ENCODE measurements around the gene RNF39. TPM values are rescaled to one million over a fixed set of nuclear protein-coding genes. Genes with fewer than 3 reads are reported as not detected.
A peak's percentile ranks its signal among the peaks of the same experiment; 100 is the strongest.

The RNF39 gene
- total RNA-seq, 2 experiments from 2014 or later: not detected

DNA sequence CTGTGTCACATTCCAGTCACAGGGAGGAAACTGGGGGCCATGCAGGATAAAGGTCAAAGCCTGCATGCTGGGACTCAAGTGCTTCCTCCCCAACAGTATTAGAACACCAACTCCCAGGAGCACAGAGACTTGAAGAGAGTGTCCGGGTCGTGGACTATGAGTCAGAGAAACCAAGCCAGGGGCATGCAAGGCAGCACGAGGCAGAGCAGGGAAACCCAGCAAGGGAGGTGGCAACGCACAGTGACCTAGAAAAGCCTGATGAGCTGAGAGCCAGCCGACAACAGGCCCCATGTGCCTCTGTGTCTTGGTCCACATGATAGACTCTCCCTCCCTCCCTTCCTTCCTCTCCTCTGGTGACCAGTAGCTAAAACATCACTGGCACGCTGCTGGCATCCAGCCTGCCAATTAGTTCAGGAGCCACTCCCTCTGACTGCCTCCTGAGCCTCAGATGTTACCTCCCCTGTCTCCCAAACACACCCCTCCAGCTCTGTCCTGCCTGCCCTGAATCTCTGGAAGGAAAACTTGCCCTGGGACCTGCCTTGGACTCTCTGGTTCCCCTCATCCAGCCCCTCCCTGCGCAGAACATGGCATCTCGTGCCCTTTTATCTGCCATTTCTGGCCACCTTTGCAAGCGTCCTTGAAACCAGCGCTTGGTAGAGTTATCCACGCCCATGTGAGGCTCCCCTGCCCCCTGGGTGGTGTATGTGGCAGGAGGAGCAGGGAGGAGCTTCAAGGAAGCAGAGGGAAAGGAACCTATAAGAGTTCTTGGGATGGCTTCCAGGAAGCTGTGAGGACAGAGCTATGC is 16.2 kb upstream of the RNF39 start:
- peaks cover 9% of the 10 kb centered on the region for H3K27me3 Mint-ChIP-seq (ENCODE audit: low read depth)
- H3K36me3 Mint-ChIP-seq (ENCODE audit: low read depth): no peaks in the 10 kb centered on the region
- intact Hi-C loops (cut with micrococcal nuclease): no loop called here
- no peaks in the 10 kb centered on the region for H3K9me3 Mint-ChIP-seq
- no peak overlapping the region for H3K4me3 Mint-ChIP-seq
- DNase-seq: no peak
- CTCF ChIA-PET: interaction anchor here (0.7 to 1.5 kb wide), 3 partner anchors 39 to 495 kb away, joined by 3 to 4 read pairs (median 3); no protein-coding TSS in a partner anchor
- no peak overlapping the region for H3K27ac Mint-ChIP-seq
- H3K4me1 Mint-ChIP-seq (ENCODE audit: low read depth): no peaks in the 10 kb centered on the region

DNA sequence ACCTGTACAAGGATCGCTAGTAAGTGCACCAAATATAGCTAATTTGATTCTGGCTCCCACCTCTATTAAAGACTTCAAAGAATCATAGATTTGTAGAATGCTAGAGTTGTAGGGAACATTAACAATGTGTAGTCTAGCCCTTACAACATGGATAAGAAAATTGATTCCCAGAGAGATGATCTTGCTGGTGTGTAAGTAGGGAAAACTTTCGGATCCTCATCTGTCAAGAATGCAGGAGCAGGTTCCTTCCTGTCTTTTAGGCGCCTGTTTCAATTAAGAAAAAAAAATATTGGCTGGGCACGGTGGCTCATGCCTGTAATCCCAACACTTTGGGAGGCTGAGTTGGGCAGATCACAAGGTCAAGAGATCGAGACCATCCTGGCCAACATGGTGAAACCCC is 12.3 kb upstream of the RNF39 start:
- no peak for DNase-seq
- H3K4me1 Mint-ChIP-seq (ENCODE audit: low read depth): no peaks in the 10 kb centered on the region
- H3K9me3 Mint-ChIP-seq: no peaks in the 10 kb centered on the region
- no peak overlapping the region for H3K27ac Mint-ChIP-seq
- H3K27me3 Mint-ChIP-seq (ENCODE audit: low read depth): peaks cover 9% of the 10 kb centered on the region
- H3K36me3 Mint-ChIP-seq (ENCODE audit: low read depth): no peaks in the 10 kb centered on the region
- no peak overlapping the region for H3K4me3 Mint-ChIP-seq
- CTCF ChIA-PET: interaction anchor here (1.2 to 1.8 kb wide), 2 partner anchors 11 to 37 kb away, joined by 3 to 6 read pairs; no protein-coding TSS in a partner anchor
- intact Hi-C loops (cut with micrococcal nuclease): no loop called here

- CTCF ChIA-PET: interaction anchor here (0.8 to 2.2 kb wide), 3 partner anchors 10 to 24 kb away, joined by 3 to 6 read pairs (median 4); no protein-coding TSS in a partner anchor
- DNase-seq: no peak
- Mint-ChIP-seq H3K9me3 (no peaks in the 10 kb centered on the region), H3K4me1 (ENCODE audit: low read depth) (peaks cover 30% of the 10 kb centered on the region), H3K36me3 (ENCODE audit: low read depth) (no peaks in the 10 kb centered on the region), H3K27me3 (ENCODE audit: low read depth) (peaks cover 24% of the 10 kb centered on the region), H3K4me3 (no peak overlapping the region), H3K27ac (no peak overlapping the region)
- intact Hi-C loops (cut with micrococcal nuclease): no loop called here
Measured at GRCh38 chr6:30077218-30077617, 1.6 kb upstream of the RNF39 start.

GRCh38 chr6:30075790-30076732 is 492 bp upstream of the RNF39 start:
- CTCF ChIA-PET: interaction anchor here (0.8 to 2.2 kb wide), 5 partner anchors 11 to 91 kb away, joined by 3 to 6 read pairs (median 4); no protein-coding TSS in a partner anchor
- peaks cover 31% of the 10 kb centered on the region for H3K27me3 Mint-ChIP-seq (ENCODE audit: low read depth)
- no peak overlapping the region for H3K27ac Mint-ChIP-seq

GRCh38 chr6:30074331-30075093 is 1.1 kb downstream of the RNF39 start:
- Mint-ChIP-seq H3K9me3 (no peaks in the 10 kb centered on the region), H3K36me3 (ENCODE audit: low read depth) (peaks cover 13% of the 10 kb centered on the region), H3K27ac (no peak overlapping the region), H3K4me1 (ENCODE audit: low read depth) (peaks cover 42% of the 10 kb centered on the region), H3K4me3 (peak overlapping the region; percentile 67), H3K27me3 (ENCODE audit: low read depth) (peaks cover 35% of the 10 kb centered on the region)
- DNase-seq: no peak
- CTCF ChIA-PET: interaction anchor here (0.7 to 1.8 kb wide), 4 partner anchors 27 to 57 kb away, joined by 3 to 5 read pairs (median 4); no protein-coding TSS in a partner anchor
- intact Hi-C loops (cut with micrococcal nuclease): loop anchor here (2.0 kb wide), 1 partner anchor 56 kb away; no protein-coding TSS in a partner anchor

More at GRCh38 chr6:30075790-30076732, 492 bp upstream of the RNF39 start:
- H3K4me3 Mint-ChIP-seq: peak overlapping the region; percentile 50
- DNase-seq: peak; percentile 38
- H3K36me3 Mint-ChIP-seq (ENCODE audit: low read depth): no peaks in the 10 kb centered on the region
- H3K9me3 Mint-ChIP-seq: no peaks in the 10 kb centered on the region
- intact Hi-C loops (cut with micrococcal nuclease): loop anchor here (2.0 kb wide), 1 partner anchor 55 kb away; no protein-coding TSS in a partner anchor
- peaks cover 34% of the 10 kb centered on the region for H3K4me1 Mint-ChIP-seq (ENCODE audit: low read depth)

DNA sequence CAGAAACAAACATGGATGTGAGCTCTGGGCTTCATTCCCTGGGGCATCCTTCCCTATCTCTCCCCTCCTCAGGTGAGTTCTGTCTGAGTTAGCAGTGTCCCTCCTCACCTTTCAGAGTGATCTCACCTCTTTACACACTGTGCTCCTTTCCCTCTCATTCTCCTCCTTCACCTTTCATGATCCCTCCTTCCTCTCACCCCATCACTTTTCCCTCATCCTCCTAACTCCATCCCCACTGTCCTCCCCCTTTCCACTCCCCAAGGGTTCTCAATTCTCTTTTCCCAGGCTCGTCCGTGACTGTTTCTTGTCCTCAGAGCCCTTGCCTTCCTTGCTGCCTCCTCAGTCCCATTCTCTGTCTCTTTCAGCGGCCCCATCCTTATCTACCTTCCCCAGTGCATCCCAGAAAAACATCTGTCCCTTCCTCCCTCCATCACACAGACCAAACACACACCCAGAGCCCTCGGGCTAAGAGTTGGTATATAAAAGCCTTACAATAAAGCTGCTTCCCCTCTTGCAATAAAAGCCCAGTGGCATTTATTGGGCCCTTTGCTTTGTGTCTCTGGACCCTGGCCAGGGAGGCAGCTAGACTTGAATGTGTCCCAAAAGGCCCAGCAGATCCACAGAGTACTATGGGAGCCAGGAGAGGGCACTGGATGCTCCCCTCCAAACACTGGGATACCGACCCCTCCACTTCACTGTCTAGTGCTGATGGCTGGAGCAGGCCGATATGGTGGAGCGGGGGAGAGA is 1.9 kb downstream of the RNF39 start:
- no peak for DNase-seq
- CTCF ChIA-PET: interaction anchor here (0.7 to 1.8 kb wide), 3 partner anchors 28 to 36 kb away, joined by 3 to 5 read pairs (median 4); no protein-coding TSS in a partner anchor
- H3K27ac Mint-ChIP-seq: no peak overlapping the region
- H3K9me3 Mint-ChIP-seq: no peaks in the 10 kb centered on the region
- peaks cover 19% of the 10 kb centered on the region for H3K36me3 Mint-ChIP-seq (ENCODE audit: low read depth)
- H3K4me3 Mint-ChIP-seq: peak overlapping the region; percentile 67
- H3K27me3 Mint-ChIP-seq (ENCODE audit: low read depth): peaks cover 35% of the 10 kb centered on the region
- intact Hi-C loops (cut with micrococcal nuclease): loop anchor here (2.0 kb wide), 1 partner anchor 57 kb away; no protein-coding TSS in a partner anchor
- peaks cover 43% of the 10 kb centered on the region for H3K4me1 Mint-ChIP-seq (ENCODE audit: low read depth)

GRCh38 chr6:30071858-30072257 is 3.7 kb downstream of the RNF39 start:
- no peak overlapping the region for H3K4me3 Mint-ChIP-seq
- H3K36me3 Mint-ChIP-seq (ENCODE audit: low read depth): peaks cover 24% of the 10 kb centered on the region
- no peaks in the 10 kb centered on the region for H3K9me3 Mint-ChIP-seq
- H3K4me1 Mint-ChIP-seq (ENCODE audit: low read depth): peaks cover 52% of the 10 kb centered on the region
- H3K27ac Mint-ChIP-seq: no peak overlapping the region
- CTCF ChIA-PET: no interaction called here
- intact Hi-C loops (cut with micrococcal nuclease): no loop called here
- no peak for DNase-seq
- H3K27me3 Mint-ChIP-seq (ENCODE audit: low read depth): peaks cover 35% of the 10 kb centered on the region

GRCh38 chr6:30071081-30071818 is 4.3 kb downstream of the RNF39 start:
- intact Hi-C loops (cut with micrococcal nuclease): no loop called here
- DNase-seq: no peak
- peaks cover 35% of the 10 kb centered on the region for H3K27me3 Mint-ChIP-seq (ENCODE audit: low read depth)
- peaks cover 24% of the 10 kb centered on the region for H3K36me3 Mint-ChIP-seq (ENCODE audit: low read depth)
- H3K4me3 Mint-ChIP-seq: no peak overlapping the region
- peaks cover 46% of the 10 kb centered on the region for H3K4me1 Mint-ChIP-seq (ENCODE audit: low read depth)
- CTCF ChIA-PET: no interaction called here
- no peak overlapping the region for H3K27ac Mint-ChIP-seq
- H3K9me3 Mint-ChIP-seq: no peaks in the 10 kb centered on the region

- peaks cover 46% of the 10 kb centered on the region for H3K4me1 Mint-ChIP-seq (ENCODE audit: low read depth)
Measured at GRCh38 chr6:30067460-30068139, 8.0 kb downstream of the RNF39 start.

More at GRCh38 chr6:30067460-30068139, 8.0 kb downstream of the RNF39 start:
- peak overlapping the region; percentile 96 for H3K27ac Mint-ChIP-seq
- peaks cover 15% of the 10 kb centered on the region for H3K27me3 Mint-ChIP-seq (ENCODE audit: low read depth)
- intact Hi-C loops (cut with micrococcal nuclease): loop anchor here (1.0 to 10.0 kb wide), 13 partner anchors 35 to 1803 kb away; partner anchors contain the start of genes GNL1, HLA-A, MRPS18B and PPP1R10
- peaks cover 5% of the 10 kb centered on the region for H3K9me3 Mint-ChIP-seq
- DNase-seq: no peak
- CTCF ChIA-PET: interaction anchor here (1.6 kb wide), 1 partner anchor 34 kb away, joined by 6 read pairs; no protein-coding TSS in a partner anchor
- peak overlapping the region; percentile 90 for H3K4me3 Mint-ChIP-seq
- H3K36me3 Mint-ChIP-seq (ENCODE audit: low read depth): peaks cover 37% of the 10 kb centered on the region
